SK-N-SH treated with all-trans-retinoic acid at 6 μM for 48 hours (cell line): ENCODE measurements around the gene FAM25A.
"Not testable (repeated sequence)": the region's sequence is repeated elsewhere in the genome, so short reads cannot be mapped to it uniquely, and the experiment has no call there.

ENCODE experiments used
- ATAC-seq: fragments of 200-7000 bp; cut with Tn5 transposase; 3 replicates; pipeline ENCODE4 v1.9.1; 2020; ENCODE audit warnings: mild to moderate bottlenecking, moderate library complexity
- BACH2 ChIP-seq: fragments of 250-450 bp; sonication (Bioruptor Pico); IDR thresholded peaks from 2 replicates; pipeline ENCODE4 v1.9.0; 2021; ENCODE audit warnings: mild to moderate bottlenecking, borderline replicate concordance
- CREB5 ChIP-seq: fragments of 250-450 bp; sonication (Bioruptor Pico); IDR thresholded peaks from 2 replicates; pipeline ENCODE4 v1.5.1; 2020; ENCODE audit warnings: low read depth, mild to moderate bottlenecking, moderate library complexity
- CSDC2 ChIP-seq: fragments of 250-450 bp; sonication (Bioruptor Pico); IDR thresholded peaks from 2 replicates; pipeline ENCODE4 v1.5.0; 2020; ENCODE audit warnings: mild to moderate bottlenecking, moderate library complexity
- GLIS3 ChIP-seq: fragments of 250-450 bp; sonication (Bioruptor Pico); IDR thresholded peaks from 2 replicates; pipeline ENCODE4 v1.5.0; 2020; ENCODE audit warnings: mild to moderate bottlenecking, moderate library complexity
- ISL1 ChIP-seq: fragments of 250-450 bp; sonication (Bioruptor Pico); IDR thresholded peaks from 2 replicates; pipeline ENCODE4 v2.1.2; 2022; ENCODE audit warnings: mild to moderate bottlenecking, moderate library complexity
- OSR1 ChIP-seq: fragments of 250-450 bp; sonication (Bioruptor Pico); IDR thresholded peaks from 2 replicates; pipeline ENCODE4 v1.8.0; 2022; ENCODE audit warnings: moderate library complexity, mild to moderate bottlenecking, inconsistent platforms
- RARB ChIP-seq: fragments of 250-450 bp; sonication (Bioruptor Pico); IDR thresholded peaks from 2 replicates; pipeline ENCODE4 v1.8.0; 2021; ENCODE audit warnings: mild to moderate bottlenecking, moderate library complexity
- TOX ChIP-seq: fragments of 250-450 bp; sonication (Bioruptor Pico); IDR thresholded peaks from 2 replicates; pipeline ENCODE4 v1.8.0; 2021; ENCODE audit warnings: mild to moderate bottlenecking, moderate library complexity, borderline replicate concordance
- ZFP3 ChIP-seq: fragments of 250-450 bp; sonication (Bioruptor Pico); IDR thresholded peaks from 2 replicates; pipeline ENCODE4 v1.5.0; 2020; ENCODE audit warnings: mild to moderate bottlenecking, moderate library complexity
- ZNF565 ChIP-seq: fragments of 450-650 bp; formaldehyde crosslinking; conservative IDR thresholded peaks from 2 replicates; pipeline ENCODE4 v1.5.0; 2020; ENCODE audit warnings: low read depth, mild to moderate bottlenecking, moderate library complexity
- ZNF70 ChIP-seq: fragments of 450-650 bp; formaldehyde crosslinking; IDR thresholded peaks from 2 replicates; pipeline ENCODE4 v1.5.0; 2020; ENCODE audit warnings: mild to moderate bottlenecking, moderate library complexity
- ZNF8 ChIP-seq: fragments of 450-650 bp; formaldehyde crosslinking; IDR thresholded peaks from 2 replicates; pipeline ENCODE4 v1.5.0; 2020; ENCODE audit warnings: mild to moderate bottlenecking, moderate library complexity
- TF ChIP-seq, protein P1 (sequence below): fragments of 250-450 bp; sonication (Bioruptor Pico); IDR thresholded peaks from 2 replicates; pipeline ENCODE4 v1.8.0; 2020; ENCODE audit warnings: mild to moderate bottlenecking, moderate library complexity, borderline replicate concordance
- TF ChIP-seq, protein P2 (sequence below): fragments of 250-450 bp; sonication (Bioruptor Pico); IDR thresholded peaks from 2 replicates; pipeline ENCODE4 v1.8.0; 2021; ENCODE audit warnings: low read depth, mild to moderate bottlenecking, moderate library complexity, borderline replicate concordance
- TF ChIP-seq, protein P3 (sequence below): fragments of 250-450 bp; sonication (Bioruptor Pico); IDR thresholded peaks from 2 replicates; pipeline ENCODE4 v1.5.0; 2020; ENCODE audit warnings: mild to moderate bottlenecking, moderate library complexity

Gene FAM25A

DNA sequence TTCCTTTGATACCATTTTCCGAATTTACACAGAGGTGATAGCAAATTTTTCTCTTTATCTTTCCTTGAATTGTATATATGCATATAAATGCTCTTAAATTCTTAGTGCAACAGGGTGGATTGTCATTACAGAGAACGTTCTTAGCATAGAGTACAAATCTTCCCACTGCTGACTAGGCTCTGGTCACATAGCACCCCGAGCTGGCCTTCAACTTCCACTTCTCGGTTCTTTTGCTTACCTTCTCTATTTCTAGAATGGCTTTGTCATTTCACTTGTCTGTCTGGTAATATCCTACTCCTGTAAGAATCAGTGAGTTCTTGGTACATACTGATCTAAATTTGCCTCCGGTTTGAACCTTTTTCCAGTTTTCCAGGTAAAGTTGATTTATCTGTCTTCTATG lies 38.4 kb upstream of the FAM25A start (continued):
- TF ChIP-seq, protein P1, sequence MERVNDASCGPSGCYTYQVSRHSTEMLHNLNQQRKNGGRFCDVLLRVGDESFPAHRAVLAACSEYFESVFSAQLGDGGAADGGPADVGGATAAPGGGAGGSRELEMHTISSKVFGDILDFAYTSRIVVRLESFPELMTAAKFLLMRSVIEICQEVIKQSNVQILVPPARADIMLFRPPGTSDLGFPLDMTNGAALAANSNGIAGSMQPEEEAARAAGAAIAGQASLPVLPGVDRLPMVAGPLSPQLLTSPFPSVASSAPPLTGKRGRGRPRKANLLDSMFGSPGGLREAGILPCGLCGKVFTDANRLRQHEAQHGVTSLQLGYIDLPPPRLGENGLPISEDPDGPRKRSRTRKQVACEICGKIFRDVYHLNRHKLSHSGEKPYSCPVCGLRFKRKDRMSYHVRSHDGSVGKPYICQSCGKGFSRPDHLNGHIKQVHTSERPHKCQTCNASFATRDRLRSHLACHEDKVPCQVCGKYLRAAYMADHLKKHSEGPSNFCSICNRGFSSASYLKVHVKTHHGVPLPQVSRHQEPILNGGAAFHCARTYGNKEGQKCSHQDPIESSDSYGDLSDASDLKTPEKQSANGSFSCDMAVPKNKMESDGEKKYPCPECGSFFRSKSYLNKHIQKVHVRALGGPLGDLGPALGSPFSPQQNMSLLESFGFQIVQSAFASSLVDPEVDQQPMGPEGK (CRISPR knock-in tag) = no peak
- TF ChIP-seq ISL1 (CRISPR knock-in tag) (no peak), CREB5 (CRISPR knock-in tag) (no peak), TOX (CRISPR knock-in tag) (no peak)

GRCh38 chr10:86984498-86984897 lies 35.6 kb upstream of the FAM25A start:
- ATAC-seq = not testable (repeated sequence)

DNA sequence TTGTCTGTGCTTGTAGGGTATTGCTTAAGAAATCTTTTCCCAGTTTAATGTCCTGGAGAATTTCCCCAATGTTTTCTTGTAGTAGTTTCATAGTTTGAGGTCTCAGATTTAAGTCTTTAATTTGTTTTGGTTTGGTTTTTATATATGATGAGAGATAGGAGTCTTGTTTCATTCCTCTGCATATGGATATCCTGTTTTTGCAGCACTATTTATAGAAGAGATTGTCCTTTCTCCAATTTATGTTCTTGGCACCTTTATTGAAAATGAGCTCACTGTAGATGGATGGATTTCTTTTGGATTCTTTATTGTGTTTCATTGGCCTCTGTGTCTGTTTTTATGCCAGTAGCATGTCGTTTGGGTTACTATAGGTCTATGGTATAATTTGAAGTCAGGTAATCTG lies 31.6 kb upstream of the FAM25A start:
- no peak for TF ChIP-seq ZNF8 (CRISPR knock-in tag)
- no peak for TF ChIP-seq ZNF70 (CRISPR knock-in tag)
- TF ChIP-seq CREB5 (CRISPR knock-in tag) = no peak
- no peak for TF ChIP-seq CSDC2 (CRISPR knock-in tag)
- TF ChIP-seq GLIS3 (CRISPR knock-in tag) = no peak
- no peak for TF ChIP-seq BACH2 (CRISPR knock-in tag)
- no peak for TF ChIP-seq OSR1 (CRISPR knock-in tag)
- no peak for ATAC-seq

- not testable (repeated sequence) for ATAC-seq
Measured at GRCh38 chr10:86991362-86991761, 28.7 kb upstream of the FAM25A start.

DNA sequence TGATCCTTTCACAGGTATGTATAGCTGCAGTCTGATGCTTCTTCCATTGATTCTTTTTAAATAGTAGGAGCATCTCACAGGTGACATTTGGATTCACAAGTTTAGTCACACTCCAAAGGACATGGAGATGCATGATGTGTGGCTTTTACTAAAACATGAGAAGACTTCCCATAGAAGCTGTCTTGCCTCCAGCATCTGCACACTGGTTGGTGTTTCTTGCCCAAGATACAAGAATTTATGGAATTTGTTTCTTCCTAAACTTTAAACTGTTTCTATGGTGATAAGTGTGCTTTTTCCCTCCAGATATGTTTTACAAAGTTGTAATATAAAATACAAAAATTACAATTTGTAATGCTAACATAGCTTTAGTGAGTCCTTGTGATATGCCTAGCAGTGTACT lies 27.6 kb upstream of the FAM25A start:
- no peak for TF ChIP-seq ISL1 (CRISPR knock-in tag)
- TF ChIP-seq, protein P2, sequence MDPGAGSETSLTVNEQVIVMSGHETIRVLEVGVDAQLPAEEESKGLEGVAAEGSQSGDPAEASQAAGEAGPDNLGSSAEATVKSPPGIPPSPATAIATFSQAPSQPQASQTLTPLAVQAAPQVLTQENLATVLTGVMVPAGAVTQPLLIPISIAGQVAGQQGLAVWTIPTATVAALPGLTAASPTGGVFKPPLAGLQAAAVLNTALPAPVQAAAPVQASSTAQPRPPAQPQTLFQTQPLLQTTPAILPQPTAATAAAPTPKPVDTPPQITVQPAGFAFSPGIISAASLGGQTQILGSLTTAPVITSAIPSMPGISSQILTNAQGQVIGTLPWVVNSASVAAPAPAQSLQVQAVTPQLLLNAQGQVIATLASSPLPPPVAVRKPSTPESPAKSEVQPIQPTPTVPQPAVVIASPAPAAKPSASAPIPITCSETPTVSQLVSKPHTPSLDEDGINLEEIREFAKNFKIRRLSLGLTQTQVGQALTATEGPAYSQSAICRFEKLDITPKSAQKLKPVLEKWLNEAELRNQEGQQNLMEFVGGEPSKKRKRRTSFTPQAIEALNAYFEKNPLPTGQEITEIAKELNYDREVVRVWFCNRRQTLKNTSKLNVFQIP (CRISPR knock-in tag) = no peak
- TF ChIP-seq RARB (CRISPR knock-in tag) = no peak
- TF ChIP-seq, protein P3, sequence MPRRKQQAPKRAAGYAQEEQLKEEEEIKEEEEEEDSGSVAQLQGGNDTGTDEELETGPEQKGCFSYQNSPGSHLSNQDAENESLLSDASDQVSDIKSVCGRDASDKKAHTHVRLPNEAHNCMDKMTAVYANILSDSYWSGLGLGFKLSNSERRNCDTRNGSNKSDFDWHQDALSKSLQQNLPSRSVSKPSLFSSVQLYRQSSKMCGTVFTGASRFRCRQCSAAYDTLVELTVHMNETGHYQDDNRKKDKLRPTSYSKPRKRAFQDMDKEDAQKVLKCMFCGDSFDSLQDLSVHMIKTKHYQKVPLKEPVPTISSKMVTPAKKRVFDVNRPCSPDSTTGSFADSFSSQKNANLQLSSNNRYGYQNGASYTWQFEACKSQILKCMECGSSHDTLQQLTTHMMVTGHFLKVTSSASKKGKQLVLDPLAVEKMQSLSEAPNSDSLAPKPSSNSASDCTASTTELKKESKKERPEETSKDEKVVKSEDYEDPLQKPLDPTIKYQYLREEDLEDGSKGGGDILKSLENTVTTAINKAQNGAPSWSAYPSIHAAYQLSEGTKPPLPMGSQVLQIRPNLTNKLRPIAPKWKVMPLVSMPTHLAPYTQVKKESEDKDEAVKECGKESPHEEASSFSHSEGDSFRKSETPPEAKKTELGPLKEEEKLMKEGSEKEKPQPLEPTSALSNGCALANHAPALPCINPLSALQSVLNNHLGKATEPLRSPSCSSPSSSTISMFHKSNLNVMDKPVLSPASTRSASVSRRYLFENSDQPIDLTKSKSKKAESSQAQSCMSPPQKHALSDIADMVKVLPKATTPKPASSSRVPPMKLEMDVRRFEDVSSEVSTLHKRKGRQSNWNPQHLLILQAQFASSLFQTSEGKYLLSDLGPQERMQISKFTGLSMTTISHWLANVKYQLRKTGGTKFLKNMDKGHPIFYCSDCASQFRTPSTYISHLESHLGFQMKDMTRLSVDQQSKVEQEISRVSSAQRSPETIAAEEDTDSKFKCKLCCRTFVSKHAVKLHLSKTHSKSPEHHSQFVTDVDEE (CRISPR knock-in tag) = no peak
- TF ChIP-seq, all 23 proteins: peak for 0
- no peak for ATAC-seq

DNA sequence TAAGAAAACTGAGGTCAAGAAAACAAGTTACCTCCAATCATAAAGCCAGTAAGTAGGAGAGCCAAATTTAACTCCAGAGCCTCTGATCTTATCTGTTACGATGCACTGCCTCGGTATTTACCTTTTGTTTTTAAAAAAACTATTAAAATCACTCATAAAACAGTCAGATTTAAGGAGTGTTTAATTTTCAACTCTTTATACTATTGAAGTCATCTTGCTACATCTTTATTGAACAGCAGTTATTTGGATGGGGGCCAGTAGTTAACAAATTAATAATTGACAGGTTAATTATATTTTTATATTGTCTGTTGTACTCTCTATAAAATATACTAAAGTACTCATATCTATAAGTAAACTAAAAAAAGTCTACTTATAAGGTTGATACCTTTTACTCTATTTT lies 27.2 kb upstream of the FAM25A start:
- no peak for ATAC-seq
- no peak for TF ChIP-seq OSR1 (CRISPR knock-in tag)
- no peak for TF ChIP-seq ZNF565 (CRISPR knock-in tag)
- TF ChIP-seq ZFP3 (CRISPR knock-in tag) = no peak

DNA sequence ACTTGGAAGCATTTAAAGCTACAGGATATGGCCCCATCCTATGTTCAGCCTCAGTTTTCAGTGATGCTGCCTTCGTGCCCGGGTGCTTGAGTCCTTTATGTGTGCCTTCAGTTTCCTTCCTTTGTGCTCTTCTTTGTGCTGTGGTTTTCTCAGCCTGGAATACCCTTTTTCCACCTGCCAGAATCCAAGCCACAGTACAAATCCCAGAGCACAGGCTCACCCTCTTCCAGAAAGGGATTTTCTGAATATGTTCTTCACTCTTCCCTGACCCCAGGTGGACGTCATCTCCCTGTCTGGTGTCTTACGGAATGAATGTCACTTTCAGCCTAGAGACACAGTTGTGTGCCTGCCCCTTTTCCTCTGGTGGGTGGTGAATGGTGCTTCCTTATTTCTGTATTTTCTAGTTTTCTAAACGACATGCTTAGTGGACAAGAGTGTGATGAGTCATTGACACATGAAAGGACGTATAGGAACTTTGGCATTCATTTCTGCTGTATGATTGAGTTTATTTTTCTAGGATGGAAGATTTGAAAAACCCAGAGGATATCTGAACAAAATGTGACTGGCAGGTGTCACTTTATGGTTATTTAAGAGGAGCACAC lies 20.2 kb upstream of the FAM25A start:
- not testable (repeated sequence) for ATAC-seq
